ENCODE results near the gene CYP26B1.

- TF ChIP-seq, protein P1, sequence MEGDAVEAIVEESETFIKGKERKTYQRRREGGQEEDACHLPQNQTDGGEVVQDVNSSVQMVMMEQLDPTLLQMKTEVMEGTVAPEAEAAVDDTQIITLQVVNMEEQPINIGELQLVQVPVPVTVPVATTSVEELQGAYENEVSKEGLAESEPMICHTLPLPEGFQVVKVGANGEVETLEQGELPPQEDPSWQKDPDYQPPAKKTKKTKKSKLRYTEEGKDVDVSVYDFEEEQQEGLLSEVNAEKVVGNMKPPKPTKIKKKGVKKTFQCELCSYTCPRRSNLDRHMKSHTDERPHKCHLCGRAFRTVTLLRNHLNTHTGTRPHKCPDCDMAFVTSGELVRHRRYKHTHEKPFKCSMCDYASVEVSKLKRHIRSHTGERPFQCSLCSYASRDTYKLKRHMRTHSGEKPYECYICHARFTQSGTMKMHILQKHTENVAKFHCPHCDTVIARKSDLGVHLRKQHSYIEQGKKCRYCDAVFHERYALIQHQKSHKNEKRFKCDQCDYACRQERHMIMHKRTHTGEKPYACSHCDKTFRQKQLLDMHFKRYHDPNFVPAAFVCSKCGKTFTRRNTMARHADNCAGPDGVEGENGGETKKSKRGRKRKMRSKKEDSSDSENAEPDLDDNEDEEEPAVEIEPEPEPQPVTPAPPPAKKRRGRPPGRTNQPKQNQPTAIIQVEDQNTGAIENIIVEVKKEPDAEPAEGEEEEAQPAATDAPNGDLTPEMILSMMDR (IDR thresholded peaks at IDR 0.05; ENCODE audit: low read length), result no peak
- no peak for TF ChIP-seq EZH2 (IDR thresholded peaks at IDR 0.05; ENCODE audit: borderline replicate concordance, low read length)
Measured at GRCh38 chr2:72129681-72130340, 17.9 kb downstream of the CYP26B1 start.

All from OCI-LY1 (cell line).